HepG2 (cell line): ENCODE results near the gene THSD4. TPM values are rescaled to one million over a fixed set of nuclear protein-coding genes. Genes with fewer than 3 reads are reported as not detected.

Experiments used
- ATAC-seq: fragments of 200-7000 bp; cut with Tn5 transposase; 3 replicates; pipeline ENCODE4 v1.9.1; 2020; ENCODE audit warnings: mild to moderate bottlenecking, moderate library complexity
- BruUV-seq: library from RNA; stranded (reverse); fragments of 400-500 nt; replicated peaks from 2 replicates; lab custom pipeline; 2021; lab: Mats Ljungman, UMichigan
- CTCF ChIA-PET: fragments of 300-600 bp; formaldehyde crosslinking; extraction: SDS; loops from one replicate; lab custom pipeline; 2021; ENCODE audit warnings: low total read pairs, inconsistent platforms, low intra/inter-chr PET ratio; lab: Yijun Ruan, JAX
- POLR2A ChIA-PET: fragments of 350-600 bp; sonication (Branson Sonifier 250); formaldehyde crosslinking; loops from one replicate; lab custom pipeline; 2020; ENCODE audit warnings: antibody characterized with exemption, inconsistent platforms; lab: Yijun Ruan, JAX
- DNase-seq: peaks from one replicate; pipeline ENCODE4 v3.0.0-alpha.2; 2015; ENCODE audit warnings: low spot score
- FAIRE-seq: peaks from 3 replicates; lab custom pipeline; 2011; peaks lifted over from hg19 to GRCh38; lab: Jason Lieb, UNC
- H2AFZ ChIP-seq: one replicate; pipeline ENCODE4 v1.6.1; 2011; ENCODE audit warnings: low read length, inconsistent platforms
- H3K27ac ChIP-seq: fragments of 300-600 bp; 3 replicates; pipeline ENCODE4 v1.8.0; 2011; ENCODE audit warnings: mixed run types, mild to moderate bottlenecking, mixed read lengths, low read length, inconsistent platforms; ENCODE audit not compliant: insufficient read depth; ENCODE audit errors: extremely low read length
- H3K27me3 ChIP-seq, 2 experiments: fragments of 200-600 bp in 1 of 2; 2 replicates in 1 of 2; 3 replicates in 1 of 2; pipeline versions ENCODE4 v1.6.0 to v1.8.0; 2011; ENCODE audit warnings: low read length in 2 of 2, mild to moderate bottlenecking in 2 of 2, moderate library complexity in 2 of 2, inconsistent platforms in 1 of 2; ENCODE audit not compliant: insufficient read depth in 2 of 2, control insufficient read depth in 1 of 2
- H3K36me3 ChIP-seq, 2 experiments: fragments of 200-600 bp in 1 of 2; replicated peaks in 1 of 2; 2 replicates in 1 of 2; 3 replicates in 1 of 2; pipeline versions ENCODE4 v1.5.1 to v1.8.0; 2011; ENCODE audit warnings: low read length in 2 of 2, inconsistent platforms in 1 of 2; ENCODE audit not compliant: insufficient read depth in 2 of 2, control insufficient read depth in 1 of 2
- H3K4me1 ChIP-seq: 2 replicates; pipeline ENCODE4 v1.5.1; 2012; ENCODE audit warnings: low read length, inconsistent platforms; ENCODE audit not compliant: insufficient read depth
- H3K4me2 ChIP-seq: 2 replicates; pipeline ENCODE4 v1.6.0; 2011; ENCODE audit warnings: low read depth, low read length, inconsistent platforms
- H3K4me3 ChIP-seq, 3 experiments: fragments of 200-600 bp in 1 of 3; sonication (generic), shearing (Covaris generic) in 1 of 3; replicated peaks in 1 of 3; 2 replicates each; pipeline ENCODE4 v1.5.1; 2011 to 2016; ENCODE audit warnings: low read length in 3 of 3, inconsistent platforms in 2 of 3, low read depth in 2 of 3, mild to moderate bottlenecking in 2 of 3, control low read depth in 1 of 3, mixed read lengths in 1 of 3; ENCODE audit not compliant: insufficient read depth in 1 of 3
- H3K79me2 ChIP-seq: one replicate; pipeline ENCODE4 v1.6.1; 2011; ENCODE audit warnings: low read length, inconsistent platforms; ENCODE audit not compliant: insufficient read depth
- H3K9ac ChIP-seq: 2 replicates; pipeline ENCODE4 v1.6.0; 2011; ENCODE audit warnings: mild to moderate bottlenecking, low read depth, low read length, inconsistent platforms; ENCODE audit not compliant: insufficient read depth
- H3K9me3 ChIP-seq: 2 replicates; pipeline ENCODE4 v1.5.1; 2012; ENCODE audit warnings: mild to moderate bottlenecking, low read length
- H4K20me1 ChIP-seq: 2 replicates; pipeline ENCODE4 v1.6.0; 2011; ENCODE audit warnings: inconsistent platforms, mild to moderate bottlenecking, low read length, moderate library complexity; ENCODE audit not compliant: insufficient read depth
- DDIT3 ChIP-seq: sonication (generic); formaldehyde crosslinking; IDR thresholded peaks from 2 replicates; pipeline ENCODE4 v1.4.0; 2020; ENCODE audit warnings: mild to moderate bottlenecking, missing genetic modification reagents
- PAXIP1 ChIP-seq: sonication (generic); formaldehyde crosslinking; conservative IDR thresholded peaks from 2 replicates; pipeline ENCODE4 v1.4.0; 2020; ENCODE audit warnings: mild to moderate bottlenecking, missing genetic modification reagents, moderate library complexity
- PRDM4 ChIP-seq: sonication (generic); formaldehyde crosslinking; IDR thresholded peaks from 2 replicates; pipeline ENCODE4 v1.9.0; 2021; ENCODE audit warnings: missing genetic modification reagents, borderline replicate concordance
- RBFOX2 ChIP-seq: fragments of 200-400 bp; formaldehyde crosslinking; IDR thresholded peaks from 2 replicates; pipeline ENCODE4 v1.6.1; 2017; ENCODE audit warnings: low read depth, mild to moderate bottlenecking, low read length
- ZBTB21 ChIP-seq: sonication (generic); formaldehyde crosslinking; IDR thresholded peaks from 2 replicates; pipeline ENCODE4 v1.4.0; 2020; ENCODE audit warnings: missing genetic modification reagents
- ZNF512B ChIP-seq: sonication (generic); formaldehyde crosslinking; IDR thresholded peaks from 2 replicates; pipeline ENCODE4 v1.5.1; 2020; ENCODE audit warnings: missing genetic modification reagents, mild to moderate bottlenecking, borderline replicate concordance
- ZNF724P ChIP-seq: sonication (generic); formaldehyde crosslinking; IDR thresholded peaks from 2 replicates; pipeline ENCODE4 v1.8.0; 2022; ENCODE audit warnings: missing genetic modification reagents, borderline replicate concordance
- WGBS: methylation state at CpG from one replicate; pipeline ENCODE4 v1.1.6; 2017; ENCODE audit warnings: low lambda C conversion rate; 5-methylcytosine and 5-hydroxymethylcytosine counted together
- in situ Hi-C: cut with HindIII; loops from 2 replicates; pipeline ENCODE4 v1.10.0; 2017; ENCODE audit warnings: low pct_unique_long_range_greater_than_20kb; ENCODE audit not compliant: extremely low pct_ligation_motif_present
- intact Hi-C: fragments of 100-400 bp; cut with micrococcal nuclease; formaldehyde crosslinking; loops from one replicate; pipeline ENCODE4 v1.10.0; 2022; ENCODE audit not compliant: unreplicated experiment
- polyA plus RNA-seq, 8 experiments: library from polyadenylated mRNA; depleted of rRNA in 3 of 8; stranded (reverse) in 7 of 8; unstranded in 1 of 8; fragments of >200 nt; fragmentation: Illumina TruSeq in 4 of 8; extraction: Trizol in 4 of 8; gene quantifications; 2 replicates each; pipeline versions ENCODE4 v1.2.1 to v1.2.3, GENCODE V29; 2011 to 2016; ENCODE audit warnings: low read depth in 4 of 8, missing spikeins in 1 of 8, mixed read lengths in 1 of 8; ENCODE audit not compliant: insufficient read depth in 1 of 8
- total RNA-seq, 5 experiments: library from RNA; depleted of rRNA; stranded (reverse); fragments of >200 nt; fragmentation: Illumina TruSeq; extraction: Trizol; gene quantifications; 2 replicates each; pipeline ENCODE4 v1.2.3, GENCODE V29; 2016; ENCODE audit warnings: low read depth in 1 of 5

The THSD4 gene
- total and polyA plus RNA-seq, 2 of the 13 experiments (the other 11 are each of a cell fraction or from before 2014, with no cell fraction given) = 0.07 to 0.21 TPM

GRCh38 chr15:71597126-71597525, 481.9 kb downstream of the THSD4 start:
- 6% methylated on average over 3 of the region's 3 CpGs for WGBS

More at GRCh38 chr15:71597126-71597525, 481.9 kb downstream of the THSD4 start:
- intact Hi-C loops (no loop called here), in situ Hi-C loops (no loop called here)
- Histone ChIP-seq H3K4me1 (peaks cover 13% of the 10 kb centered on the region), H3K4me3 (no peak overlapping the region), H3K9ac (no peak overlapping the region), H3K79me2 (no peaks in the 10 kb centered on the region), H3K27ac (no peak overlapping the region), H3K27me3 (peaks cover 0 to 12% of the 10 kb centered on the region in 2 experiments; a peak in 2 of 5 replicates), H3K9me3 (no peaks in the 10 kb centered on the region), H3K36me3 (no peaks in the 10 kb centered on the region), H2AFZ (no peak overlapping the region), H4K20me1 (no peaks in the 10 kb centered on the region), H3K4me2 (no peak overlapping the region)
- ChIA-PET CTCF (no interaction called here), POLR2A (no interaction called here)
- DNase-seq (no peak), FAIRE-seq (no peak), ATAC-seq (no peak)
- BruUV-seq = no TSS peak
- TF ChIP-seq RBFOX2 (no peak), DDIT3 (CRISPR knock-in tag) (no peak), PRDM4 (CRISPR knock-in tag) (no peak), ZNF512B (CRISPR knock-in tag) (no peak), ZBTB21 (no peak), ZNF724P (CRISPR knock-in tag) (no peak), PAXIP1 (CRISPR knock-in tag) (no peak)
